Measurements from ENCODE around the gene CENPO.
"Not testable (repeated sequence)": the region's sequence is repeated elsewhere in the genome, so short reads cannot be mapped to it uniquely, and the experiment has no call there.

Gene CENPO

DNA sequence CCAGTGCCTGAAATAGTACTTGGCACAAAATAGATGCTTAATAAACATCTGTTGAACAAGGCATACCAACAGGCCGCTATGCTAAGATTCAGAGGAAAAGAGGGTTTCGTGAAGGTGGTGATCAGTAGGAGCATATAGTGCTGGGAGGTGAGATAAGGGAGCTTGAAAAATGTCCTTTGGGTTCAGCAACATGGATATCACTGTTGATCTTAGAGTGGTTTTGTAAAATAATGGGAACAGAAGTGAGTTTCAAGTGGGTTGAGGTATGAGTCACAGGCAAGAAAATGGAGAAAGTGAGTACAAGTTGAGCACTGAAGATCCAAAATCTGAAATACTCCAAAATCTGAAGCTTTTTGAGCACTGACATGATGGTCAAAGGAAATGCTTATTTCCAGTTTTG, 4.4 kb downstream of the CENPO start:
- H3K4me1 ChIP-seq (ENCODE audit: low read length), result no peaks in the 10 kb centered on the region
- no peaks in the 10 kb centered on the region for H3K36me3 ChIP-seq (replicated peaks; ENCODE audit: insufficient read depth, low read length)
- no peak overlapping the region for H2AFZ ChIP-seq (ENCODE audit: low read length)
- DNase-seq, result no peak
- no peak for TF ChIP-seq EZH2 (optimal IDR thresholded peaks at IDR 0.05; ENCODE audit: low read depth, low read length)
- TF ChIP-seq, protein P1, sequence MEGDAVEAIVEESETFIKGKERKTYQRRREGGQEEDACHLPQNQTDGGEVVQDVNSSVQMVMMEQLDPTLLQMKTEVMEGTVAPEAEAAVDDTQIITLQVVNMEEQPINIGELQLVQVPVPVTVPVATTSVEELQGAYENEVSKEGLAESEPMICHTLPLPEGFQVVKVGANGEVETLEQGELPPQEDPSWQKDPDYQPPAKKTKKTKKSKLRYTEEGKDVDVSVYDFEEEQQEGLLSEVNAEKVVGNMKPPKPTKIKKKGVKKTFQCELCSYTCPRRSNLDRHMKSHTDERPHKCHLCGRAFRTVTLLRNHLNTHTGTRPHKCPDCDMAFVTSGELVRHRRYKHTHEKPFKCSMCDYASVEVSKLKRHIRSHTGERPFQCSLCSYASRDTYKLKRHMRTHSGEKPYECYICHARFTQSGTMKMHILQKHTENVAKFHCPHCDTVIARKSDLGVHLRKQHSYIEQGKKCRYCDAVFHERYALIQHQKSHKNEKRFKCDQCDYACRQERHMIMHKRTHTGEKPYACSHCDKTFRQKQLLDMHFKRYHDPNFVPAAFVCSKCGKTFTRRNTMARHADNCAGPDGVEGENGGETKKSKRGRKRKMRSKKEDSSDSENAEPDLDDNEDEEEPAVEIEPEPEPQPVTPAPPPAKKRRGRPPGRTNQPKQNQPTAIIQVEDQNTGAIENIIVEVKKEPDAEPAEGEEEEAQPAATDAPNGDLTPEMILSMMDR (IDR thresholded peaks at IDR 0.05; ENCODE audit: low read length), result no peak
- TF ChIP-seq EZH2phosphoT487 (IDR thresholded peaks at IDR 0.05; ENCODE audit: low read length), result no peak
- H3K4me3 ChIP-seq (ENCODE audit: low read length), result no peak overlapping the region
- H3F3A ChIP-seq (ENCODE audit: insufficient read depth, low read length), result peaks cover 2% of the 10 kb centered on the region; the same call in 1 of the 2 replicates
- no peaks in the 10 kb centered on the region for H4K20me1 ChIP-seq (ENCODE audit: insufficient read depth, low read length)
- H3K9me3 ChIP-seq (replicated peaks; ENCODE audit: insufficient read depth, low read length), result no peaks in the 10 kb centered on the region
- H3K27ac ChIP-seq (ENCODE audit: low read length), result no peak overlapping the region
- no peak overlapping the region for H3K9ac ChIP-seq (ENCODE audit: low read length)
- no peaks in the 10 kb centered on the region for H3K9me2 ChIP-seq (replicated peaks; ENCODE audit: insufficient read depth, low read length)
- no peak overlapping the region for H3K4me2 ChIP-seq (ENCODE audit: low read depth, low read length)
- no peaks in the 10 kb centered on the region for H3K27me3 ChIP-seq (replicated peaks; ENCODE audit: insufficient read depth, low read length)
- peaks cover 68% of the 10 kb centered on the region for H3K79me2 ChIP-seq (ENCODE audit: low read length)

DNA sequence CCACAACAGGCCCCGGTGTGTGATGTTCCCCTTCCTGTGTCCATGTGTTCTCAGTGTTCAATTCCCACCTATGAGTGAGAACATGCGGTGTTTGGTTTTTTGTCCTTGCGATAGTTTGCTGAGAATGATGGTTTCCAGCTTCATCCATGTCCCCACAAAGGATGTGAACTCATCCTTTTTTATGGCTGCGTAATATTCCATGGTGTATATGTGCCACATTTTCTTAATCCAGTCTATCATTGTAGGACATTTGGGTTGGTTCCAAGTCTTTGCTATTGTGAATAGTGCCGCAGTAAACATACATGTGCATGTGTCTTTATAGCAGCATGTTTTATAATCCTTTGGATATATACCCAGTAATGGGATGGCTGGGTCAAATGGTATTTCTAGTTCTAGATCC, 7.3 kb downstream of the CENPO start:
- not testable (repeated sequence) for H3K36me3 ChIP-seq (replicated peaks; ENCODE audit: insufficient read depth, low read length)

DNA sequence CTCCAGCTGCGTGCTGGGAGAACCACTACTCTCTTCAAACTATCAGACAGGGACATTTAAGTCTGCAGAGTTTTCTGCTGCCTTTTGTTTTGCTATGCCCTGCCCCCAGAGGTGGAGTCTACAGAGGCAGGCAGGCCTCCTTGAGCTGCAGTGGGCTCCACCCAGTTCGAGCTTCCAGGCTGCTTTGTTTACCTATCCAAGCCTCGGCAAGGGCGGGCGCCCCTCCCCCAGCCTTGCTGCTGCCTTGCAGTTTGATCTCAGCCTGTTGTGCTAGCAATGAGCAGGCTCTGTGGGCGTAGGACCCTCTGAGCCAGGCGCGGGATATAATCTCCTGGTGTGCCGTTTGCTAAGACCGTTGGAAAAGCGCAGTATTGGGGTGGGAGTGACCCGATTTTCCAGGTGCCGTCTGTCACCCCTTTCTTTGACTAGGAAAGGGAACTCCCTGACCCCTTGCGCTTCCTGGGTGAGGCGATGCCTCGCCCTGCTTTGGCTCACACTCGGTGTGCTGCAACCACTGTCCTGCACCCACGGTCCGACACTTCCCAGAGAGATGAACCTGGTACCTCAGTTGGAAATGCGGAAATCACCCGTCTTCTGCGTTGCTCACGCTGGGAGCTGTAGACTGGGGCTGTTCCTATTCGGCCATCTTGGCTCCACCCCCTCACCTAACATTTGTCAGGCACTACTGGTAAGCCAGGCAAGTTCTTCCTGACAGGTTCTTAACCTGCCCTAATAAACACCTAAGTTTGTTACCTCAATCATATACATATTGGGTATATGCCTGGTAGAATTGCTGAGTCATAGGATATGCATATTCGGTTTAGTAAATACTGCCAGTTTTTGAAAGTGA, 12.8 kb downstream of the CENPO start:
- H3K9me3 ChIP-seq (replicated peaks; ENCODE audit: insufficient read depth, low read length); H3K4me3 ChIP-seq (ENCODE audit: low read length); H3K4me1 ChIP-seq (ENCODE audit: low read length); H3K9ac ChIP-seq (ENCODE audit: low read length); H3K27me3 ChIP-seq (replicated peaks; ENCODE audit: insufficient read depth, low read length); H3F3A ChIP-seq (ENCODE audit: insufficient read depth, low read length); H2AFZ ChIP-seq (ENCODE audit: low read length); H3K4me2 ChIP-seq (ENCODE audit: low read depth, low read length); H3K27ac ChIP-seq (ENCODE audit: low read length); H4K20me1 ChIP-seq (ENCODE audit: insufficient read depth, low read length); H3K36me3 ChIP-seq (replicated peaks; ENCODE audit: insufficient read depth, low read length); DNase-seq; H3K9me2 ChIP-seq (replicated peaks; ENCODE audit: insufficient read depth, low read length): not testable (repeated sequence)
- peaks cover 55% of the 10 kb centered on the region for H3K79me2 ChIP-seq (ENCODE audit: low read length)

More for the DNA sequence above, 7.3 kb downstream of the CENPO start:
- H4K20me1 ChIP-seq (ENCODE audit: insufficient read depth, low read length); H2AFZ ChIP-seq (ENCODE audit: low read length); H3F3A ChIP-seq (ENCODE audit: insufficient read depth, low read length); DNase-seq; H3K27ac ChIP-seq (ENCODE audit: low read length); H3K4me1 ChIP-seq (ENCODE audit: low read length); H3K9me3 ChIP-seq (replicated peaks; ENCODE audit: insufficient read depth, low read length); H3K9ac ChIP-seq (ENCODE audit: low read length); H3K4me3 ChIP-seq (ENCODE audit: low read length); H3K4me2 ChIP-seq (ENCODE audit: low read depth, low read length); H3K9me2 ChIP-seq (replicated peaks; ENCODE audit: insufficient read depth, low read length); H3K27me3 ChIP-seq (replicated peaks; ENCODE audit: insufficient read depth, low read length): not testable (repeated sequence)
- peaks cover 46% of the 10 kb centered on the region for H3K79me2 ChIP-seq (ENCODE audit: low read length)

DNA sequence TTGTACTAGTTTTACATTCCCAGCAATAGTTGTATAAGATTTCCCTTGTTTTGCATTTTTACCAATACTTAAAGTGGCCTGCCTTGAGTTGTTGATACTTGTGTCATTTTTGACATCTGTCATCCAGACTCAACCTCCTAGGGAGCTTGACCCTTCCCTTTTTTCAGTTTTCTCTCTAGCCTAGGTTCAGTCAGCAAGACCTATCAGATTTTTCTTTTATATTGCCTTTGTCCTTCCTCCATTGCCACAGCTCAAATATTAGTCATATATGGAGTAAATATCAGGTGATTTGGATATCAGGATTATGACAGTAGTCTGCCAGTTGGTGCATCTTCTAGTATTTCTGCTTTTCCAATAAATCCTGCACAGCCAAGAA, 13.4 kb downstream of the CENPO start:
- Histone ChIP-seq H3K79me2 (ENCODE audit: low read length) (peaks cover 55% of the 10 kb centered on the region), H3K4me2 (ENCODE audit: low read depth, low read length) (no peak overlapping the region), H3K27ac (ENCODE audit: low read length) (no peak overlapping the region), H3K36me3 (replicated peaks; ENCODE audit: insufficient read depth, low read length) (no peaks in the 10 kb centered on the region), H3K4me3 (ENCODE audit: low read length) (no peak overlapping the region), H3F3A (ENCODE audit: insufficient read depth, low read length) (peaks cover 6% of the 10 kb centered on the region; the same call in 1 of the 2 replicates), H2AFZ (ENCODE audit: low read length) (no peak overlapping the region), H4K20me1 (ENCODE audit: insufficient read depth, low read length) (no peaks in the 10 kb centered on the region), H3K4me1 (ENCODE audit: low read length) (no peaks in the 10 kb centered on the region), H3K9me3 (replicated peaks; ENCODE audit: insufficient read depth, low read length) (no peaks in the 10 kb centered on the region), H3K9ac (ENCODE audit: low read length) (no peak overlapping the region), H3K9me2 (replicated peaks; ENCODE audit: insufficient read depth, low read length) (no peaks in the 10 kb centered on the region), H3K27me3 (replicated peaks; ENCODE audit: insufficient read depth, low read length) (no peaks in the 10 kb centered on the region)
- DNase-seq, result no peak
- TF ChIP-seq, protein P1 (IDR thresholded peaks at IDR 0.05; ENCODE audit: low read length), result no peak
- TF ChIP-seq EZH2phosphoT487 (IDR thresholded peaks at IDR 0.05; ENCODE audit: low read length) (no peak), EZH2 (optimal IDR thresholded peaks at IDR 0.05; ENCODE audit: low read depth, low read length) (no peak)
